GM19438 (cell line): ENCODE measurements around the gene HDAC2.
"Not testable (repeated sequence)": the region's sequence is repeated elsewhere in the genome, so short reads cannot be mapped to it uniquely, and the experiment has no call there.

Source experiments
- ATAC-seq: cut with Tn5 transposase; IDR thresholded peaks from one replicate; pipeline ENCODE4 v1.9.1; 2021; ENCODE audit warnings: low read depth; ENCODE audit not compliant: unreplicated experiment

HDAC2 gene

DNA sequence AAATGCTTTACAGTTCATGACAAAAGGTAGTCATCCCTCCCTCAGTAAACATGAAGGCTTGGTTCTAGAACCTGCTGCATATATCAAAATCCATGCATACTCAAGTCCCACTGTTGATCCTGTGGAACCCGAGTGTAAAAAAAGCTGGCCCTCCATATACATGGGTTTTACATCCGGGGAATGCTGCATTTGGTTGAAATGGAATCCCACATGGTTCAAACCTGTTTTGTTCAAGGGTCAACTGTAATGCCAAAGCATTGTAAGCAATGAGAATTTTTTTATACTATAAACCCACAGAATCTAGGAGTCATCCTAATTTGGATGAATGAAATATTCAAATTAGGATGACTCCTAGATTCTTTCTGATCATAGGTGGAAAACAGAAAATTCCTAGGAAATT lies 5.9 kb upstream of the HDAC2 start:
- no peak for ATAC-seq

DNA sequence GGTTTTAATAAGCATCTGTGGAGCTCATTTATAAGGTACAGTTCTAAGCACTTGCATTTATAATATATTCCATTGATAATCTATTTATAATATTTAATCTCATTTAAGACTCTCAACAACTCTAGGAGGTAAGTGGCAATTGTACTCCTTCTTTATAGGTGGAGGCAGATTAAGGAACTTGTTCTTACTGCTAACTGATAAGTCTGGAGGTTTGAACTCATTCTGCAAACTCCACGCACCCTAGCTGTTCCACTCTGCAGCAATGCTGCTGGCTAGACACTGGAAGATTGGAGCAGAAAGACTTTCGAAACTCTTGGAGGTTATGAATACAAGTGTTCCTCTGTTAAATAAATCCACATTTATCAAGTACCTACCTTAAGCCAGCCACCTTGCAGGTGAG lies 793 bp upstream of the HDAC2 start:
- no peak for ATAC-seq

DNA sequence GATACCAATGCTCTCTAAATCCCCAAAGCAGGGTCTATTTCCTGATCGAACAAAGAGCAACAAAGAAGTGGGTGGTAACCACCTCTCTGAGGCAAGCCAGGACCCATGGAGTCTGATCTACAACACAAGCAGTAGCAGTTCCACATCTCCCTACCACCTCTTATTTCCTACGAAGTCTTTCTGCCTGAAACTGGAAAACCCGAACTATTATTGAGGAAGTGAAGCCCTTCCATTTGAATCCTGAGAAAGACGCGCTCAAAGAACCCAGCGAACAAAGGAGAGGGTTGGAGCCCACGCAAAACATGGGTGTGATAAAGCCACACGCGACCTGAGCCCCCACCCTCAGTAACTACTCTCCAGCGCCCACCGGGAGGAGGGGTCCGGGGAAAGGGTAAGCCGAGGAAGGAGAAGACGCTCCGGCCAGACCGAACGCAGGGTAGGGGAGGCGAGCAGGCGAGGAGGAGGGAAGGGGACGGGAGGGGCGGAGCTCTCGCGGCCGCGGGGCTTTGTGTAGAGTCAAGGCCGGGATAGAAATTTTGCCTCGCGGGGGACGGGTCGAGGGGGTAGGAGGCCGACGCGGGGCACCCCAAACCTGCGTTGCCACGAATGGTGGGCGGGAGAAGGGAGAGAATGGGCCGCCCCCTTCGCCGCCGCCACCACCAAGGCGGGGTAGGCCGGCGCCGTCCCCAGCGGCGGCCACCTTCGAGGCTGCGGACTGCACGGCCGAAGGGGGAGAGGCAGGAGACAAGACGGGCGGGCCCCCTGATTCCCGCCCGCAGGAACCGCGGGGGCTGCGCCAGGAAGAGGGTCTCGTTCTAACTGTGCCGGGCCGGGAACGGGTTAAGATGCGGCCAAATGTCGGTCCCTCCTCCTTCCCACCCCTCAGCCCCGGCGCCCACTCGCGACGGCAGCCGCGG lies 802 bp downstream of the HDAC2 start:
- ATAC-seq: peak; percentile 41

DNA sequence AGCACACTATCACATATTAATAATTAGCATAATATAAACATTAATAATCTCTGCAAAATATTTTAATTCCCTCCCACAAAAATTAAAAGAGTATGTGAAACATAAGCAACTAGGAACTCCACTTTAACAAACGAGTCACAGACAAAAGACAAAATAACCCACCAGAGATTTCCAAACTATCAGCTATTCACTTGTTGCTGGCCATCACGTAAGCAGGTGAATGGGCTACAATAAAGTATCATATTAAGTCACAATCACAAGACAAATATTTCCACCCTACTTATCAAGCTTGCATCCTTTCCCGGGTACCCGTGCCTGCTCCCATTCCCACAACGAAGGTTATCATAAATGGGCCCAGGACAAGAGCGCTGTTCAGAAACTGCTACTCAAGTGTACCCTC lies 2.5 kb downstream of the HDAC2 start:
- no peak for ATAC-seq

DNA sequence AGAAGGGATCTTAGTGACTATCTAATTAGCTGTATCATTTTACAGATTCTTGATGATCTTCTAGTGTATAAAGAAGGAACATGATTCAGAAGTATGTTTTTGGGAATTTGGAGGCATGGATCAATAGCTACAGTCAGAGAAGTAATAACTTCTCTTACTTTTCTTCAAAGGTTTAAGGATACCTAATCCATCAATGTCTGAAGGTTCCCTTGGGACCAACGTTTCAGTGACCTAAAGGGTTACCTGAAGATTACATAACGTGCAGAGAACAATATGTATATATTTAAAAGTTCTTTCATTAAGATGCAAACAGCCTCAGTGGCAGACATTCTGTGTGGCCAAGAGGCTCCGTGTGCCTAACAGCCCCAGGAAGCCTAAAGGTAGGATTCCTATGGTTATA lies 3.2 kb downstream of the HDAC2 start:
- no peak for ATAC-seq

DNA sequence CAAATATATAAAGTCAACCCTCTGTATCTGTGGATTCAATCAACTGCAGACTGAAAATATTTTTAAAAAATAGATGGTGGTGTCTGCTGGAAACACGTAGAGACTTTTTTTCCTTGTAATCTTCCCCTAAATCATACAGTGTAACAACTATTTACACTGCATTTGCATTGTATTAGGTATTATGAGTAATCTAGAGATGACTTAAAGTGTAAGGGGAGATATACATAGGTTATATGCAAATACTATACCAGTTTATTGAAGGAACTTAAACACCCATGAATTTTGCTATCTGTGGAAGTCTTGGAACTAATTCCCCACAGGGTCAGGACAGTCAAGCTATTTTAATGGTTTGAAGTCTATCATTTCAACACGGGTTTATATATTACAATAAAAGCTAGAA lies 10.2 kb downstream of the HDAC2 start:
- ATAC-seq: no peak

DNA sequence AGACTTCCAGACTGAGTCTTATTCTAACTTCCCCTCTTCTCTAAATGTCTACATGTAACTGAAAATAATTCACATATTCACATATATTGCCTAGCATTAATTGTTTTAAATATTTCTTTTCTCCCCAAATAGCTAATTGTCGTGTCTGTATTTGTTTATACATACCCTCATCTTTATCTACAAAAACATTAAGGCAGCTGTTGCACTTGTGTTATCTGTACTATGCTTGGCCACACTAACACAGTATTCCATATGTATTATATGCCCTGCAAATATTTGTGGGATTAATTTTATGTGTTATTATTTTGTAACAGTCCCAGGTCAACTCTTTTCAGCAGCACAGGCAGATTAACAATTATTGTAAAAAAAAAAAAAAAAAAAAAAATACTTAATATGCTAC lies 11.7 kb downstream of the HDAC2 start:
- no peak for ATAC-seq

DNA sequence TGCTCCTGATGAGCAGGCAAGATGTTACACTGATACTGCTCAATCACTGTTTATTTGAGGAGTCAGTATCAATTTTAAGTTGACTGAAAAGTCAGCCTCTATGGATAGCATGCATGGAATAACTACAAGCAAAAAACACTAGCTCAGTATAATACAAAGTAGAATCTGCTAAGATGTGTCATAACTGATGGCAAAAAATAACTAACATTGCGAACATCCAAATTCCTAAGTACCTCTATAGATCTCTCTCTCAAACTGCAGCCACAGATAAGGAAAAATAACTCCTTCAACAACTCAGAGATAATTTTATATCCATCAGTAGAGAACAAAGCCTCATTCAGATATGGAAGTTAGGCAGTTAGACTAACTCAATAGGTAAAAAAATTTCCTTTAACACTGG lies 16.3 kb downstream of the HDAC2 start:
- ATAC-seq: no peak

DNA sequence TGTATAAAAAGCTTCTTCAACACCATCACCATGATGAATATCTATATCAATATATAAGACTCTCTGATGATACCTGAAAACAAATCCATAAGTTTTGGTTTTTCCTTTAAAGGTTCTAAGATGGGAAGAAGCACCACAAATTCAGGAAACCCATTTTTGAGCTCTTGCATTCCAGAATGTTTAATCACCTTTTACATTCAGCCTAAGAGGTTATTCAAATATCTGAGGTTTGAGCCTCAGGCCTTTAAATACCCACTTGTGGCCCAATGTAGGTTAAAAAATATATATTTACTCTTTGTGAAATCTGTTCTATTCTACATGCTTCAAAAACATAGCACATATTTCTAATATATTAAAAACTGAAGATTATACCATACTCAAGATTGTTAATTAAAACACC lies 17.6 kb downstream of the HDAC2 start:
- ATAC-seq: no peak

DNA sequence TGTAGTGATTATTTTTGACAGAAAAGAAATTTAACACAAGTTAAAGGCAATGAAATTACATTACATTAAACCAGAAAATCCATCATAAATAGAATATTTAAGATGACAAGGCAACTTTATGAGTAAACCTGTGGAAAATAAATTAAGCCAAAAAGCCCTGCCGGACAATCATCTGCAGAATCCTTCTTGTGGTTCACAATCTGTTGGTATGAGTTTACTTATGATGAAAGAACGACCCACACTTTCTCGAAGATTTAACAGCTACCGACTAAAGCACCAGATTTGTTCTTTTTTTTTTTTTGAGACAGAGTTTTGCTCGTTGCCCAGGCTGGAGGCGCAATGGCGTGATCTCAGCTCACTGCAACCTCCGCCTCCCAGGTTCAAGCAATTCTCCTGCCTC lies 21.4 kb downstream of the HDAC2 start:
- no peak for ATAC-seq

DNA sequence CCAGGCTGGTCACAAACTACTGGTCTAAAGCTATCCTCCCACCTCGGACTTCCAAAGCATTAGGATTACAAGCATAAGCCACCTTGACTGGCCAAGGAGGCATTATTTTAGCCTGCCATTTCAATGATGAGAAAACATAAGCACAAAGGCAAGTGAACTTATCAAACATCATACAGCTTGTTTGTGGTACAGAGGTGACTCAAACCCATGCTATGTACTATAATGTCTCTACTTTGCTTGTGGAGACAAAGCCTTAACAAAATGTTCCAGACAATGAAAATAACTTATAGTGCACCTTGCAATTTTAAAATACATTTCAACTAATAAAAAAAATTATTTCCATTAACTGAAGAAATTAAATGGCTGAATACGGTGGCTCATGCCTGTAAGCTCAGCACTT lies 26.2 kb downstream of the HDAC2 start:
- ATAC-seq: no peak

DNA sequence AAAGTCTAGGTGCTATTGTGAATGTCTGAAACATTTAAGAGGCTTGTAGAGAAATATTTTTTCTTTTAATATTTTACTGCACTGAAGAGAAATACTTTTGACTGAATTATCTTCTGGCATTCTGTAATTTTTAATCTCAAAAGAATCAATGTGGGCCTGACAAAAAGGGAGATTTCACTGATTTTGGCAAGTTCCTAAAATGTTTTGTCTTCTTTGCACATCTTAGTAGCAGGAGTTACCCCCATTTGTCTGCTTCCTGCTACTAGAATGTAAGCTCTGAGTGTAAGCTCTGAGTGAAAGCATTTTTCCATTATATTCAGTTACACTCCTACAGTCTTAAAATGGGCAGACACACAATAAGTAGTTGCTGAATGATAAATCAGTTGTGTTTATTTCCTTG lies 31.1 kb downstream of the HDAC2 start:
- no peak for ATAC-seq

DNA sequence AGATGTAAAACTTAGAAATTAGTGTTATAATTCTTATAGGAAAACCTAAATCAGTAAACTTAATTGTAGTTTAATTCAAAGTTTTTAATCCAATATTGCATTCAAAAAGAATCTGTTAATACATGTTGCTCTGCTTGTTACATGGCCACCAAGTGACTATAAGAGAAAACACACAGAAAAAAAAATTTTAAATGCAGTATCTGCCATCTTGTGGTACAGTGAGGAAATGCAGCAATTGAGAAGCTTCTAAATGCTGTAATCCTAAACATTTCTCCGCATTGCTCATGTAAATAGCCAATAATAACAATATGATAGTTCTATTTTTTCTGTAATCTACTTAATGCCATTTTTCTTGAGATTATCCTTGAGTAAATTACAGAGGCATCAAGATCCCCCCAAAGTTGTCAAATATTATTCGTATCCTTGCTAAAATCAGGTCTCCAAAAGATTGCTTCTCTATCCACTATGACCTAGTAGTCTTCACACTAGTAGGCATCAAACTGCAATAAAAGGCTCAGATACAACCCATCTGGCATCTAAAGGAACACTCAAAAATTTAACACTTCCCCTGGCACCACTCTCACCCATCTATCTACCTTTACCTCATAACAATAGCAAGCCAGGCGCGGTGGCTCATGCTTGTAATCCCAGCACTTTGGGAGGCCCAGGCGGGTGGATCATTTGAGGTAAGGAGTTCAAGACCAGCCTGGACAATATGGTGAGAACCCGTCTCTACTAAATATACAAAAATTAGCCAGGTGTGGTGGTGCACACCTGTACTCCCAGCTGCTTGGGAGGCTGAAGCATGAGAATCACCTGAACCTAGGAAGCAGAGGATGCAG lies 34.6 kb downstream of the HDAC2 start:
- ATAC-seq: peak; percentile 78

DNA sequence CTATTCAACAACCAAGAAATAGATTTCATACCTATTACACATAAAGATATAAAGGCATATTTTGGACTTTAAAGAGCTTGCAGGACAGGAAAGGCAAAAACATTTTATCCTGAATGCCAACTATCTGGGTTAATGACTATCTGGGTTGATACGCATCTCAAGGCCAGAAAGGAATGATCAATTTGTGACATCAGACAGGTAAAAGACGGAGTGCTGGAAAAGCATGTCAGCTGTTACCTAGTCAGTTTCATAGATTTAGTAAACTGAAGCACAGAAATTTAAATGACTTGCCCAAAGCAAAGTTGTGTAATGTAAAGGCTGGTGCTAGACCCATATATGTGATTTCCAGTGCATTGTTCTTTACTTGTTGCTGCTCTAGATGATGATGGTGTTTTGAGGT lies 36.8 kb downstream of the HDAC2 start:
- ATAC-seq: no peak

DNA sequence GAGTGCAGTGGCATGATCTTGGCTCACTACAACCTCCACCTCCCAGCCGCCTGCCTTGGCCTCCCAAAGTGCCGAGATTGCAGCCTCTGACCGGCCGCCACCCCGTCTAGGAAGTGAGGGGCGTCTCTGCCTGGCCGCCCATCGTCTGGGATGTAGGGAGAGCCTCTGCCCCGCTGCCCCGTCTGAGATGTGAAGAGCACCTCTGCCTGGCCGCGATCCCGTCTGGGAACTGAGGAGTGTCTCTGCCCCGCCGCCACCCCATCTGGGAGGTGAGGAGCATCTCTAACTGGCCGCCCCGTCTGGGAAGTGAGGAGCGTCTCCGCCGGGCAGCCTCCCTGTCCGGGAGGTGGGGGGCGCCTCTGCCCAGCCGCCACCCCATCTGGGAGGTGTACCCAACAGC lies 39.0 kb downstream of the HDAC2 start:
- ATAC-seq: not testable (repeated sequence)

DNA sequence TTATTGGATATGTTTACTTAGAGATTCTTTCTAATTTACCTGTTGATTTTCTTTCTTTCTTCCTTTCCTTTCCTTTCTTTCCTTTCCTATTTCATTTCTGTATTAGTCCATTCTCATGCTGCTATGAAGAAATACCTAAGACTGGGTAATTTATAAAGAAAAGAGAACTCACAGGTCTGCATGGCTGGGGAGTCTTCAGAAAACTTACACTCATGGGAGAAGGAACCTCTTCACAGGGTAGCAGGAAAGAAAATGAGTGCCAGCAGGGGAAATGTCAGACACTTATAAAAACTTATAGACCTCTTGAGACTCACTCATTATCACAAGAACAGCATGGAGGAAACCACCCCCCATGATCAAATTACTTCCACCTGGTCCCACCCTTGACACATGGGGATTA lies 40.8 kb downstream of the HDAC2 start:
- ATAC-seq: no peak

DNA sequence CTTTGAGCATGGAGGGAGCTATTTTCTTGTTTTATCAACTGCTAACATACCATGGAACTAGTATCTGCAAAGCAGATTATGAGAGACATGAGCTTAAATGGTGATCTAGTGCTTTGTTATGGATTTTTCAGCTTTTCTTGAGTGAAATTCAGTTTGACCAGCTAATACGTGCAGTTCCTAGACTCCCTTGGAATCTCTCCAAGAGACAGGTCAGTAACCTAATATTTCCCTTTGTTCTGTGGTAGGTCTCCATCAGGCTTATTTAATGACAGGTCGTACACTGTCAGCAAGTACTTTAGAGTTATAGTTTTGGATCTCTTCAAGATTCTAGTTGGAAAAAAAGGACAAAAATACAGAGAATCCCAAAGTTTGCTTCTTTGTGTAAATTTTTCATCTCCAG lies 43.9 kb downstream of the HDAC2 start:
- no peak for ATAC-seq

DNA sequence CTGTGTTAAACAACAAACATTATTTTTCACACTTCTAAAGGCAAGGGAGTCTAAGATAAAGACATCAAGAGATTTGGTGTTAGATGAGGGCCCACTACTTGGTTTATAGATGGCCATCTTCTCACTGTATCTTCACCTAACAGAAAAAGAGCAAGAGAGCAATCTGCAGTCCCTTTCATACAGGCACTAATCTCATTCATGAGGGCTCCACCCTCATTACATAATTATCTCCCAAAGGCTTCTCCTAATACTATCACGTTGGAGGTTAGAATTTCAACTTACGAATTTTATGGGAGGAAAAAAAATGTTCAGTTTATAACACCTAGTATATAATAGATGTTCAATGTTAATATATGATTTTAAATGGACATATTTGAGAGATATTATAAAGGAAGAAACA lies 45.6 kb downstream of the HDAC2 start:
- ATAC-seq: no peak

DNA sequence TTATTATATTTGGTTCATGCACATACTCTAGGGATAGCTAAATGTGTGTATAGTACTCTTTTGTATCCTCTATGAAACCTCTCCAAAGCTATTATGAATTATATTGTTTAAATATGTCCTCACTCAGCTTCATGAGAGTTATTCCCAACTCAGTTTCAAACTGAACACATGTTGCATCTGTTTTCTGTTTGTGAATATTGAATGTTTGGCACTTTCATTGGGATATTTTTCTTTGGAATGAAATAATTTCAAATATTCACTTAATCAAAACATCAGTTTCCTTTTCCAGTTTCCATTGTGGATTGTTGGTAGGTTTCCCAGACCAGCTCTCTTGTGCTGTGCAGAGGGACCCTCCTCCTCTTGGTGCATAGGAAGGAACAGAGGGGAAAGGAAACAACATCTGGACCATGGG lies 46.6 kb downstream of the HDAC2 start:
- no peak for ATAC-seq

DNA sequence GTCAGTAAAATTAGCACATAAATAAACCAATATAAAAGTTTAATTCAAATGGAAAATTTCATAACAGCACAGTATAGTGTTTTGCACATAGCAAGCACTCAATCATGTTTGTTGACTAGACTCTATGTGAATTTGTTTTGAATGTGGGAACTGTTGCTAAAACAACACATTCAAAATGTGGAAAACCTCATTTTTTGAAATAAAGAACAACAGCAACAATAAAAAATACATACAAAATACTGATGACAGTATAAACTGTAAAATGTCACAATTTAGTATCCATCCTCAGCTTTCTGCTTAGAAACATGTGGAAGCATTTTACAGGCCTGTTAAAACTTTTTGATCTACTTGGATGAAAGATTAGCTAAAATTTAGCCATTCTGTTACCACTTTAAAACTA lies 47.4 kb downstream of the HDAC2 start:
- ATAC-seq: no peak

DNA sequence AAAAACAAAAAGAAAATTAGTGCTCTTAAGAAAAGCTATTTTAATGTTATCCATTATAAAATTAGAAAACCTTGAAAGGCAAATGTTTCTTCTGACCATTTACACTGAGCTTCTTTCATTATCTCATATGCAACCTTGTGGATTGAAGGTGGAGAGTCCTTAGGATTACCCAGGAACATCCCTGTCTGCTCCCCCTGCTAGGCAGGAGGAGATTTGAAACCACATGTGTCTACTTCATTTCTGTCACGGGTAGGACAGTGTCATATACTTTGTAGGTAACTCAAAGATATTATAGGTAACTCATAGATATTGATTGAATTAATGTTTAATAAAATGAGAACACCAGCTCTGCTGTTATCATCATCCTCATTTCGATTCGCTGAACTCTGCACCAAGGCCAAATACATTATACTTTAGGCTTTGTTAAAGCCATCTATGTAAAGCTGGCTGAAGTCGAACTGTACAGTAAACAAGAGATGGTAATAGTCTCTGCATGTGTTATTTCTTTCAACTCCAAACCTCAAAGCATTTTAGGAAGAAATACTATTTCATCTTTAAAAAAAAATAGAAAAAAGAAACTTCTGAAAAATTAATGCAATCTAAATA lies 49.5 kb downstream of the HDAC2 start:
- no peak for ATAC-seq
